AG04450 (cell line): ENCODE data around the gene WHRN. TPM values are rescaled to one million over a fixed set of nuclear protein-coding genes. Genes with fewer than 3 reads are reported as not detected.

ENCODE experiments used
- CTCF ChIA-PET: fragments of 300-600, 350-600 bp; formaldehyde crosslinking; extraction: SDS; loops from one replicate; lab custom pipeline; 2022; ENCODE audit warnings: antibody characterized with exemption, inconsistent platforms; lab: Charles Lee
- POLR2A ChIA-PET: fragments of 350-600 bp; formaldehyde crosslinking; extraction: SDS; loops from one replicate; lab custom pipeline; 2021; ENCODE audit warnings: antibody characterized with exemption, inconsistent platforms; lab: Yijun Ruan, JAX
- DNase-seq: peaks from one replicate; pipeline ENCODE4 v3.0.0-alpha.2; 2011; ENCODE audit warnings: low read depth, low spot score
- H3K27ac ChIP-seq: one replicate; pipeline ENCODE4 v1.5.1; 2012; ENCODE audit warnings: low read depth, low read length, control low read depth
- H3K27me3 ChIP-seq: one replicate; pipeline ENCODE4 v1.6.0; 2012; ENCODE audit warnings: low read length; ENCODE audit not compliant: control insufficient read depth, insufficient read depth
- H3K4me3 ChIP-seq: 2 replicates; pipeline ENCODE4 v1.5.1; 2011; ENCODE audit warnings: mild to moderate bottlenecking, low read depth, low read length, control low read depth
- H3K9me3 ChIP-seq: 2 replicates; pipeline ENCODE4 v1.5.1; 2012; ENCODE audit warnings: low read length; ENCODE audit not compliant: control insufficient read depth, insufficient read depth
- polyA plus RNA-seq: library from polyadenylated mRNA; depleted of rRNA; stranded (reverse); fragments of >200 nt; gene quantifications from 2 replicates; pipeline ENCODE4 v1.2.3, GENCODE V29; 2011
- TF ChIP-seq, protein P1 (sequence below): IDR thresholded peaks from 2 replicates; pipeline ENCODE4 v1.5.1; 2011; ENCODE audit warnings: low read depth, low read length, control low read depth, inconsistent platforms

The WHRN gene
- polyA plus RNA-seq, 1 experiment: 1.1 TPM

DNA sequence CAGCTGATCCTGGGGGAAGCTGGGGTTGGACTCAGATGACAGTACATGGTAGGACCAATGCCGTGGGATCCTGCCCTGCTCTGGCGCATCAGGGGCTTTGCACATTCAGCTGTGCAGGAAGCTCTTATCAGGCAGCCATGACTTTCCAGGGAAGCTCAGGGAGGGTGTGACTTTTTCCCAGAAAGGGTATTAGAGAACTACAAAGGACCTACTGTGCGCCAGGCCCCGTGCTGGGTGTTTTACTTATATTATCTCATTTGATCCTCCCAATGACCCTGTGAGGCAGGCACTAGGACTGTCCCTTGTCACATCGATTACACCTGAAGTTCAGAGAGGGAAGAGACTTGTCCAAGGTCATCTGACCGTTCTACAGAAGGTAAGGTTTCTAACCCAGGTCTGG, 93.8 kb downstream of the WHRN start:
- Histone ChIP-seq H3K27ac (no peak overlapping the region), H3K27me3 (no peaks in the 10 kb centered on the region), H3K9me3 (no peaks in the 10 kb centered on the region), H3K4me3 (no peak overlapping the region)
- ChIA-PET CTCF (no interaction called here), POLR2A (interaction anchor here (0.7 kb wide), 1 partner anchor 510 kb away, joined by 3 read pairs; no protein-coding TSS in a partner anchor)
- TF ChIP-seq, protein P1, sequence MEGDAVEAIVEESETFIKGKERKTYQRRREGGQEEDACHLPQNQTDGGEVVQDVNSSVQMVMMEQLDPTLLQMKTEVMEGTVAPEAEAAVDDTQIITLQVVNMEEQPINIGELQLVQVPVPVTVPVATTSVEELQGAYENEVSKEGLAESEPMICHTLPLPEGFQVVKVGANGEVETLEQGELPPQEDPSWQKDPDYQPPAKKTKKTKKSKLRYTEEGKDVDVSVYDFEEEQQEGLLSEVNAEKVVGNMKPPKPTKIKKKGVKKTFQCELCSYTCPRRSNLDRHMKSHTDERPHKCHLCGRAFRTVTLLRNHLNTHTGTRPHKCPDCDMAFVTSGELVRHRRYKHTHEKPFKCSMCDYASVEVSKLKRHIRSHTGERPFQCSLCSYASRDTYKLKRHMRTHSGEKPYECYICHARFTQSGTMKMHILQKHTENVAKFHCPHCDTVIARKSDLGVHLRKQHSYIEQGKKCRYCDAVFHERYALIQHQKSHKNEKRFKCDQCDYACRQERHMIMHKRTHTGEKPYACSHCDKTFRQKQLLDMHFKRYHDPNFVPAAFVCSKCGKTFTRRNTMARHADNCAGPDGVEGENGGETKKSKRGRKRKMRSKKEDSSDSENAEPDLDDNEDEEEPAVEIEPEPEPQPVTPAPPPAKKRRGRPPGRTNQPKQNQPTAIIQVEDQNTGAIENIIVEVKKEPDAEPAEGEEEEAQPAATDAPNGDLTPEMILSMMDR: no peak
- DNase-seq: no peak

GRCh38 chr9:114410910-114411309, 94.4 kb downstream of the WHRN start:
- TF ChIP-seq, protein P1: no peak
- CTCF ChIA-PET: no interaction called here
- DNase-seq: no peak
- H3K27ac ChIP-seq: no peak overlapping the region
- H3K4me3 ChIP-seq: no peak overlapping the region
- H3K27me3 ChIP-seq: no peaks in the 10 kb centered on the region
- POLR2A ChIA-PET: no interaction called here
- H3K9me3 ChIP-seq: no peaks in the 10 kb centered on the region

DNA sequence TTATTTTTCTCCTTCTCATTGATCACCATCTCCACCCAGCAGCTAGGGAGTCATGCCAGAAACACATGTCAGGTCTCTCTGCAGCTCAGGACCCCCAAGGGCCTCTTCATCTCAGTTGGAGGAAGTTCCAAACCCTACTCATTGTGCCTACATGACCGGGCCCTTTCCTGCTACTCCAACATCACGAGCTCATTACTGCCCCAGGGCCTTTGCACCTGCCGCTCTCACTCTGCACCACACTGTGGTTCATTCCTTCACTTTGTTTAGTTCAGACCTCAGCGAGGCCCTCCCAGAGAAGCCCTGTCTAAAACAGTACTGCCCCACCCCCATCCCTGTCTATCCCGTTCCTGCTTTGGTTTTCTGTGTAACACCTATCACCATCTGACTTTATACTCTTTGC, 95.4 kb downstream of the WHRN start:
- H3K27me3 ChIP-seq: no peaks in the 10 kb centered on the region
- no peak for DNase-seq
- TF ChIP-seq, protein P1: no peak
- H3K9me3 ChIP-seq: no peaks in the 10 kb centered on the region
- no peak overlapping the region for H3K27ac ChIP-seq
- POLR2A ChIA-PET: interaction anchor here (1.0 kb wide), 1 partner anchor 13 kb away, joined by 3 read pairs; no protein-coding TSS in a partner anchor
- CTCF ChIA-PET: interaction anchor here (1.4 to 1.8 kb wide), 2 partner anchors 10 to 265 kb away, joined by 3 to 5 read pairs; no protein-coding TSS in a partner anchor
- no peak overlapping the region for H3K4me3 ChIP-seq

GRCh38 chr9:114409103-114409780, 96.0 kb downstream of the WHRN start:
- TF ChIP-seq, protein P1: no peak
- CTCF ChIA-PET: interaction anchor here (0.9 to 1.8 kb wide), 5 partner anchors 9 to 606 kb away, joined by 3 to 11 read pairs (median 8); no protein-coding TSS in a partner anchor
- DNase-seq: no peak
- Histone ChIP-seq H3K27me3 (no peaks in the 10 kb centered on the region), H3K27ac (no peak overlapping the region), H3K4me3 (no peak overlapping the region), H3K9me3 (no peaks in the 10 kb centered on the region)
- POLR2A ChIA-PET: interaction anchor here (1.0 kb wide), 1 partner anchor 12 kb away, joined by 3 read pairs; no protein-coding TSS in a partner anchor

- H3K27me3 ChIP-seq: no peaks in the 10 kb centered on the region
- POLR2A ChIA-PET: no interaction called here
- CTCF ChIA-PET: interaction anchor here (0.9 to 1.8 kb wide), 5 partner anchors 9 to 606 kb away, joined by 3 to 11 read pairs (median 8); no protein-coding TSS in a partner anchor
- H3K27ac ChIP-seq: no peak overlapping the region
- TF ChIP-seq, protein P1: no peak
- no peak overlapping the region for H3K4me3 ChIP-seq
- DNase-seq: no peak
- H3K9me3 ChIP-seq: no peaks in the 10 kb centered on the region
Observed at GRCh38 chr9:114408645-114409044, 96.6 kb downstream of the WHRN start.
